ENCODE measurements around the gene LSS.

DNA sequence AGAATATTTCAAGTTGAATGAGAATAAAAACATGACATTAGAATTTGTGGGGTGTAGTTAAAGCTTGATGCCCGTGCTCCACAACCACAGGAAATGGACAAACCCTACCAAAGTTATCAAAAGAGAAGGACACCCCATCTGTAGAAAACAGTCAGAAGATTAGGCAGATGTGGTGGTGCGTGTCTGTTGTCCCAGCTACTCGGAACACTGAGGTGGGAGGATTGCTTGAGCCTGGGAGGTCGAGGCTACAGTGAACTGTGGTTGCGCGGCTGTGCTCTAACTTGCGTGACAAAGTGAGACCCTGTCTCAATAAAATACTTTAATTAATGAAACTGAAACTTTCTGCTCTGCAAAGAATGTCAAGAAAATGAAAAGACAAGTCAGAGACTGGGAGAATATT, 42.9 kb downstream of the LSS start:
- TF ChIP-seq, protein P1, sequence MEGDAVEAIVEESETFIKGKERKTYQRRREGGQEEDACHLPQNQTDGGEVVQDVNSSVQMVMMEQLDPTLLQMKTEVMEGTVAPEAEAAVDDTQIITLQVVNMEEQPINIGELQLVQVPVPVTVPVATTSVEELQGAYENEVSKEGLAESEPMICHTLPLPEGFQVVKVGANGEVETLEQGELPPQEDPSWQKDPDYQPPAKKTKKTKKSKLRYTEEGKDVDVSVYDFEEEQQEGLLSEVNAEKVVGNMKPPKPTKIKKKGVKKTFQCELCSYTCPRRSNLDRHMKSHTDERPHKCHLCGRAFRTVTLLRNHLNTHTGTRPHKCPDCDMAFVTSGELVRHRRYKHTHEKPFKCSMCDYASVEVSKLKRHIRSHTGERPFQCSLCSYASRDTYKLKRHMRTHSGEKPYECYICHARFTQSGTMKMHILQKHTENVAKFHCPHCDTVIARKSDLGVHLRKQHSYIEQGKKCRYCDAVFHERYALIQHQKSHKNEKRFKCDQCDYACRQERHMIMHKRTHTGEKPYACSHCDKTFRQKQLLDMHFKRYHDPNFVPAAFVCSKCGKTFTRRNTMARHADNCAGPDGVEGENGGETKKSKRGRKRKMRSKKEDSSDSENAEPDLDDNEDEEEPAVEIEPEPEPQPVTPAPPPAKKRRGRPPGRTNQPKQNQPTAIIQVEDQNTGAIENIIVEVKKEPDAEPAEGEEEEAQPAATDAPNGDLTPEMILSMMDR (IDR thresholded peaks at IDR 0.05): no peak
- TF ChIP-seq POLR2A (IDR thresholded peaks at IDR 0.05): no peak
- TF ChIP-seq EP300 (IDR thresholded peaks at IDR 0.05): no peak
